ENCODE measurements around the gene SLC24A3. TPM values are rescaled to one million over a fixed set of nuclear protein-coding genes. Genes with fewer than 3 reads are reported as not detected.

Gene SLC24A3
- total RNA-seq, 1 experiment from 2014 or later: 46.0 TPM

- H3K9me3 ChIP-seq (ENCODE audit: low read depth, low read length, poor library complexity, severe bottlenecking): no peaks in the 10 kb centered on the region
- H3K27ac ChIP-seq (ENCODE audit: low read depth, low read length, poor library complexity, severe bottlenecking): peak overlapping the region; percentile 89
- DNase-seq (ENCODE audit: low spot score): peak; percentile 93
- no peak for TF ChIP-seq EZH2 (IDR thresholded peaks at IDR 0.05; ENCODE audit: borderline replicate concordance, low read depth, low read length, poor library complexity, severe bottlenecking)
- TF ChIP-seq, protein P1, sequence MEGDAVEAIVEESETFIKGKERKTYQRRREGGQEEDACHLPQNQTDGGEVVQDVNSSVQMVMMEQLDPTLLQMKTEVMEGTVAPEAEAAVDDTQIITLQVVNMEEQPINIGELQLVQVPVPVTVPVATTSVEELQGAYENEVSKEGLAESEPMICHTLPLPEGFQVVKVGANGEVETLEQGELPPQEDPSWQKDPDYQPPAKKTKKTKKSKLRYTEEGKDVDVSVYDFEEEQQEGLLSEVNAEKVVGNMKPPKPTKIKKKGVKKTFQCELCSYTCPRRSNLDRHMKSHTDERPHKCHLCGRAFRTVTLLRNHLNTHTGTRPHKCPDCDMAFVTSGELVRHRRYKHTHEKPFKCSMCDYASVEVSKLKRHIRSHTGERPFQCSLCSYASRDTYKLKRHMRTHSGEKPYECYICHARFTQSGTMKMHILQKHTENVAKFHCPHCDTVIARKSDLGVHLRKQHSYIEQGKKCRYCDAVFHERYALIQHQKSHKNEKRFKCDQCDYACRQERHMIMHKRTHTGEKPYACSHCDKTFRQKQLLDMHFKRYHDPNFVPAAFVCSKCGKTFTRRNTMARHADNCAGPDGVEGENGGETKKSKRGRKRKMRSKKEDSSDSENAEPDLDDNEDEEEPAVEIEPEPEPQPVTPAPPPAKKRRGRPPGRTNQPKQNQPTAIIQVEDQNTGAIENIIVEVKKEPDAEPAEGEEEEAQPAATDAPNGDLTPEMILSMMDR (conservative IDR thresholded peaks at IDR 0.05; ENCODE audit: low read depth, low read length): no peak
- CTCF ChIA-PET: no interaction called here
- H3K4me3 ChIP-seq (ENCODE audit: low read depth, low read length, poor library complexity, severe bottlenecking): peak overlapping the region; percentile 75
- BruUV-seq (replicated peaks): no TSS peak
- H3K36me3 ChIP-seq (ENCODE audit: insufficient read depth, low read length, poor library complexity, severe bottlenecking): no peaks in the 10 kb centered on the region
- POLR2A ChIA-PET (ENCODE audit: low non-redundant PET): no interaction called here
- peaks cover 45% of the 10 kb centered on the region for H3K4me1 ChIP-seq (ENCODE audit: insufficient read depth, low read length, poor library complexity, severe bottlenecking)
- no peaks in the 10 kb centered on the region for H3K27me3 ChIP-seq (replicated peaks; ENCODE audit: insufficient read depth, low read depth, low read length, poor library complexity)
- intact Hi-C loops (cut with micrococcal nuclease; ENCODE audit: unreplicated experiment): no loop called here
These were observed 546.3 kb downstream of the SLC24A3 start for GRCh38 chr20:19758501-19759331.

GRCh38 chr20:19760371-19760721 lies 547.9 kb downstream of the SLC24A3 start:
- DNase-seq (ENCODE audit: low spot score): no peak
- H3K4me3 ChIP-seq (ENCODE audit: low read depth, low read length, poor library complexity, severe bottlenecking): no peak overlapping the region
- BruUV-seq (replicated peaks): no TSS peak
- no peak overlapping the region for H3K27ac ChIP-seq (ENCODE audit: low read depth, low read length, poor library complexity, severe bottlenecking)
- H3K36me3 ChIP-seq (ENCODE audit: insufficient read depth, low read length, poor library complexity, severe bottlenecking): no peaks in the 10 kb centered on the region
- H3K9me3 ChIP-seq (ENCODE audit: low read depth, low read length, poor library complexity, severe bottlenecking): no peaks in the 10 kb centered on the region
- CTCF ChIA-PET: no interaction called here
- no peak for TF ChIP-seq EZH2 (IDR thresholded peaks at IDR 0.05; ENCODE audit: borderline replicate concordance, low read depth, low read length, poor library complexity, severe bottlenecking)
- TF ChIP-seq, protein P1 (conservative IDR thresholded peaks at IDR 0.05; ENCODE audit: low read depth, low read length): no peak
- intact Hi-C loops (cut with micrococcal nuclease; ENCODE audit: unreplicated experiment): no loop called here
- H3K4me1 ChIP-seq (ENCODE audit: insufficient read depth, low read length, poor library complexity, severe bottlenecking): peaks cover 48% of the 10 kb centered on the region
- POLR2A ChIA-PET (ENCODE audit: low non-redundant PET): interaction anchor here (1.0 kb wide), 1 partner anchor 16 kb away, joined by 4 read pairs; no protein-coding TSS in a partner anchor
- H3K27me3 ChIP-seq (replicated peaks; ENCODE audit: insufficient read depth, low read depth, low read length, poor library complexity): no peaks in the 10 kb centered on the region

- CTCF ChIA-PET: no interaction called here
- no TSS peak for BruUV-seq (replicated peaks)
- Histone ChIP-seq H3K36me3 (ENCODE audit: insufficient read depth, low read length, poor library complexity, severe bottlenecking) (no peaks in the 10 kb centered on the region), H3K4me1 (ENCODE audit: insufficient read depth, low read length, poor library complexity, severe bottlenecking) (peaks cover 48% of the 10 kb centered on the region), H3K9me3 (ENCODE audit: low read depth, low read length, poor library complexity, severe bottlenecking) (no peaks in the 10 kb centered on the region), H3K4me3 (ENCODE audit: low read depth, low read length, poor library complexity, severe bottlenecking) (no peak overlapping the region), H3K27ac (ENCODE audit: low read depth, low read length, poor library complexity, severe bottlenecking) (no peak overlapping the region), H3K27me3 (replicated peaks; ENCODE audit: insufficient read depth, low read depth, low read length, poor library complexity) (no peaks in the 10 kb centered on the region)
- TF ChIP-seq, protein P1 (conservative IDR thresholded peaks at IDR 0.05; ENCODE audit: low read depth, low read length): no peak
- no peak for TF ChIP-seq EZH2 (IDR thresholded peaks at IDR 0.05; ENCODE audit: borderline replicate concordance, low read depth, low read length, poor library complexity, severe bottlenecking)
- DNase-seq (ENCODE audit: low spot score): peak; percentile 35
- POLR2A ChIA-PET (ENCODE audit: low non-redundant PET): no interaction called here
- intact Hi-C loops (cut with micrococcal nuclease; ENCODE audit: unreplicated experiment): no loop called here
These were observed 548.9 kb downstream of the SLC24A3 start for GRCh38 chr20:19761326-19761725.
